ENCODE measurements around the gene PPP1R3G. TPM values are rescaled to one million over a fixed set of nuclear protein-coding genes. Genes with fewer than 3 reads are reported as not detected.

The PPP1R3G gene
- total and polyA plus RNA-seq, 2 of the 13 experiments (the other 11 are each of a cell fraction or from before 2014, with no cell fraction given) = 1.2 to 1.3 TPM

DNA sequence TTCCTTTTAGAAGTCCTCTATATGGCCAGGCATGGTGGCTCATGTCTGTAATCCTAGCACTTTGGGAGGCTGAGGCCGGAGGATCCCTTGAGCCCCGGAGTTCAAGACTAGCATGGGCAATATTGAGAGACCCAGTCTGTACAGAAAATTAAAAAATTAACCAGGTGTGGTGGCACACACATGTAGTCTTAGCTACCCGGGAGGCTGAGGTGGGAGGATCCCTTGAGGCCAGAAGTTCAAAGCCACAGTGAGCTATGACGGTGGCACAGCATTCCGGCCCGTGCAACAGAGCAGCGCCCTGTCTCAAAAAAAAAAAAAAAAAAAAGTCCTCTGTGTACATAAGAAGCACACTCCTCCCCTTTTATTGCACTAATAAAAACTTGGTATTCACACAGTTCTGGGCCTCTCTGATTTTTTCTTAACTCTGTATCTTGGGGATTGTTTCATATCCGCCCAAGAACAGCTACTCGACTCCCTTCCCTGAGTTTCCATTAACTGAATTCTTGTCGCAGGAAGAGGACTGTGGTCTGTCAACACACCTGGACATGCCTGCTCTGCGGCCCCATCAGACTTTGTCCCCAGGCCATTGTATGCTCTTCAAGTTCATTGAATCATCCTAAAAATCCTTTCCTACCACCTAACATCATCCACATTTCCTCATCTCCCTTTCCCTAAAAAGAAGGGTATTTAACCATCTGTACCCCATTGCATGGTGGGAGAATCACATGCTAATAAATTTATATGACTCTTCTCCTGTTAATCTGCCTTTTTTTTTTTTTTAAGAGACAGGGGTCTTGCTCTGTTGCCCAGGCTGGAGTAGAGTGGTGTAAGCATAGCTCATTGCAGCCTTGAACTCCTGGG lies 25.9 kb upstream of the PPP1R3G start (continued):
- TF ChIP-seq SIX1 (CRISPR knock-in tag; IDR thresholded peaks at IDR 0.05; ENCODE audit: borderline replicate concordance) (peak; percentile 62; the same call in 1 of the 2 replicates), JUND (CRISPR knock-in tag; IDR thresholded peaks at IDR 0.05) (peak; percentile 66; the same call in 1 of the 2 replicates), ZNF235 (CRISPR knock-in tag; IDR thresholded peaks at IDR 0.05; ENCODE audit: borderline replicate concordance) (no peak), ZNF431 (CRISPR knock-in tag; IDR thresholded peaks at IDR 0.05; ENCODE audit: borderline replicate concordance, low read depth) (no peak; the same call in 1 of the 2 replicates), HIVEP1 (CRISPR knock-in tag; IDR thresholded peaks at IDR 0.05) (no peak), BCL6 (CRISPR knock-in tag; IDR thresholded peaks at IDR 0.05) (peak; percentile 90), RFXAP (CRISPR knock-in tag; IDR thresholded peaks at IDR 0.05; ENCODE audit: borderline replicate concordance) (no peak; the same call in 1 of the 2 replicates), ZNF44 (CRISPR knock-in tag; IDR thresholded peaks at IDR 0.05) (no peak), STAT5B (CRISPR knock-in tag; IDR thresholded peaks at IDR 0.05) (no peak), HOXA7 (CRISPR knock-in tag; IDR thresholded peaks at IDR 0.05) (no peak), ZNF276 (CRISPR knock-in tag; IDR thresholded peaks at IDR 0.05; ENCODE audit: low read depth) (no peak), RNF2 (conservative IDR thresholded peaks at IDR 0.05; ENCODE audit: low read depth) (no peak), MXI1 (IDR thresholded peaks at IDR 0.05; ENCODE audit: borderline replicate concordance, low read depth, low read length) (peak; percentile 43; the same call in 1 of the 3 replicates), E2F1 (CRISPR knock-in tag; IDR thresholded peaks at IDR 0.05) (no peak), TARDBP (CRISPR knock-in tag; IDR thresholded peaks at IDR 0.05) (peak; percentile 96), NCOA1 (CRISPR knock-in tag; IDR thresholded peaks at IDR 0.05) (no peak), TAF15 (IDR thresholded peaks at IDR 0.05; ENCODE audit: low read depth, low read length, poor library complexity, severe bottlenecking) (no peak), ZFP36L2 (CRISPR knock-in tag; IDR thresholded peaks at IDR 0.05) (no peak), SAP130 (CRISPR knock-in tag; IDR thresholded peaks at IDR 0.05; ENCODE audit: low read depth) (peak; percentile 84), ZNF619 (CRISPR knock-in tag; IDR thresholded peaks at IDR 0.05) (0 out of 2 replicates have a peak, but pooled peaks have one; percentile 62), THAP11 (CRISPR knock-in tag; IDR thresholded peaks at IDR 0.05) (peak; percentile 64; the same call in 1 of the 2 replicates), ZNF841 (CRISPR knock-in tag; IDR thresholded peaks at IDR 0.05; ENCODE audit: borderline replicate concordance) (no peak), ZNF768 (CRISPR knock-in tag; IDR thresholded peaks at IDR 0.05) (peak; percentile 81; the same call in 1 of the 2 replicates), ZBTB7B (CRISPR knock-in tag; IDR thresholded peaks at IDR 0.05) (peak; percentile 81), ZFAT (CRISPR knock-in tag; conservative IDR thresholded peaks at IDR 0.05) (no peak), ELK4 (CRISPR knock-in tag; IDR thresholded peaks at IDR 0.05; ENCODE audit: borderline replicate concordance) (no peak), ARNT (IDR thresholded peaks at IDR 0.05) (no peak)
